NCI-H1436 (cell line): ENCODE measurements around the gene RGS7.
"Not testable (repeated sequence)": the region's sequence is repeated elsewhere in the genome, so short reads cannot be mapped to it uniquely, and the experiment has no call there.

ENCODE experiments used
- DNase-seq: peaks from one replicate; lab custom pipeline; 2025; lab: John Stamatoyannopoulos, UW

RGS7 gene

GRCh38 chr1:241271427-241271826 lies 85.6 kb downstream of the RGS7 start:
- no peak for DNase-seq

GRCh38 chr1:241270016-241270415 lies 87.0 kb downstream of the RGS7 start:
- DNase-seq: no peak

GRCh38 chr1:241269116-241269515 lies 87.9 kb downstream of the RGS7 start:
- DNase-seq: no peak

GRCh38 chr1:241266121-241266520 lies 90.9 kb downstream of the RGS7 start:
- DNase-seq: no peak

GRCh38 chr1:241265428-241265827 lies 91.6 kb downstream of the RGS7 start:
- no peak for DNase-seq

- DNase-seq: no peak
Observed at GRCh38 chr1:241263346-241263745, 93.7 kb downstream of the RGS7 start.

GRCh38 chr1:241253471-241253870 lies 103.5 kb downstream of the RGS7 start:
- no peak for DNase-seq

GRCh38 chr1:241250465-241250864 lies 106.5 kb downstream of the RGS7 start:
- DNase-seq: peak; percentile 84

GRCh38 chr1:241240069-241240468 lies 116.9 kb downstream of the RGS7 start:
- DNase-seq: no peak

- no peak for DNase-seq
Observed at GRCh38 chr1:241237873-241238272, 119.1 kb downstream of the RGS7 start.

- DNase-seq: no peak
Observed at GRCh38 chr1:241235256-241235897, 121.6 kb downstream of the RGS7 start.

- no peak for DNase-seq
Observed at GRCh38 chr1:241229711-241230110, 127.3 kb downstream of the RGS7 start.

GRCh38 chr1:241229216-241229615 lies 127.8 kb downstream of the RGS7 start:
- DNase-seq: no peak

- no peak for DNase-seq
Observed at GRCh38 chr1:241228339-241228738, 128.7 kb downstream of the RGS7 start.

- peak; percentile 48 for DNase-seq
Observed at GRCh38 chr1:241225741-241226140, 131.3 kb downstream of the RGS7 start.

- DNase-seq: not testable (repeated sequence)
Observed at GRCh38 chr1:241224189-241224588, 132.8 kb downstream of the RGS7 start.

GRCh38 chr1:241222813-241223212 lies 134.2 kb downstream of the RGS7 start:
- not testable (repeated sequence) for DNase-seq

- DNase-seq: no peak
Observed at GRCh38 chr1:241221319-241221718, 135.7 kb downstream of the RGS7 start.

GRCh38 chr1:241220913-241221312 lies 136.1 kb downstream of the RGS7 start:
- not testable (repeated sequence) for DNase-seq

GRCh38 chr1:241219449-241219848 lies 137.6 kb downstream of the RGS7 start:
- DNase-seq: no peak

GRCh38 chr1:241217516-241217915 lies 139.5 kb downstream of the RGS7 start:
- peak; percentile 82 for DNase-seq

- DNase-seq: no peak
Observed at GRCh38 chr1:241215683-241216082, 141.3 kb downstream of the RGS7 start.

- DNase-seq: no peak
Observed at GRCh38 chr1:241215203-241215602, 141.8 kb downstream of the RGS7 start.

GRCh38 chr1:241213139-241213538 lies 143.9 kb downstream of the RGS7 start:
- no peak for DNase-seq
